Superior temporal gyrus (tissue), 1 donor: Measurements from ENCODE around the gene MANSC4.
"Not testable (repeated sequence)": the region's sequence is repeated elsewhere in the genome, so short reads cannot be mapped to it uniquely, and the experiment has no call there.

Source experiments
- DNase-seq: peaks from one replicate; pipeline ENCODE4 v3.0.0-alpha.2; 2016; ENCODE audit errors: extremely low spot score

The MANSC4 gene

GRCh38 chr12:27751386-27752047 lies 28.5 kb downstream of the MANSC4 start:
- DNase-seq: no peak

- peak; percentile 20 for DNase-seq
Measured at GRCh38 chr12:27747111-27747820, 32.8 kb downstream of the MANSC4 start.

GRCh38 chr12:27745734-27746133 lies 34.3 kb downstream of the MANSC4 start:
- DNase-seq: not testable (repeated sequence)

GRCh38 chr12:27743601-27744000 lies 36.4 kb downstream of the MANSC4 start:
- no peak for DNase-seq

GRCh38 chr12:27734321-27734720 lies 45.7 kb downstream of the MANSC4 start:
- not testable (repeated sequence) for DNase-seq

- DNase-seq: no peak
Measured at GRCh38 chr12:27733791-27734190, 46.2 kb downstream of the MANSC4 start.

GRCh38 chr12:27733052-27733656 lies 46.9 kb downstream of the MANSC4 start:
- DNase-seq: peak; percentile 60

- no peak for DNase-seq
Measured at GRCh38 chr12:27732281-27732680, 47.8 kb downstream of the MANSC4 start.

- DNase-seq: no peak
Measured at GRCh38 chr12:27730097-27730588, 49.9 kb downstream of the MANSC4 start.

- no peak for DNase-seq
Measured at GRCh38 chr12:27723212-27723611, 56.8 kb downstream of the MANSC4 start.
